Right lobe of liver (tissue), 6 donors: ENCODE measurements around the gene SDK1. TPM values are rescaled to one million over a fixed set of nuclear protein-coding genes. Genes with fewer than 3 reads are reported as not detected.

Source experiments
- ATAC-seq, 4 donors: fragments of 200-7000 bp; cut with Tn5 transposase; one replicate each; pipeline ENCODE4 v1.9.1; 2020; ENCODE audit warnings: mild to moderate bottlenecking in 4 of 4, moderate library complexity in 4 of 4
- DNase-seq, 3 donors: peaks; one replicate each; pipeline ENCODE4 v3.0.0-alpha.2; 2020
- H3K27ac ChIP-seq, 3 donors: fragments of 200-600 bp; one replicate each; pipeline ENCODE4 v1.8.0; 2022
- H3K27me3 ChIP-seq, 2 donors: fragments of 200-600 bp; one replicate each; pipeline ENCODE4 v1.8.0; 2022
- H3K36me3 ChIP-seq, 4 donors: fragments of 200-600 bp; sonication (generic) in 1 of 4; one replicate each; pipeline versions ENCODE4 v1.5.1 to v1.8.0; 2017 to 2022; ENCODE audit warnings: control low read depth in 1 of 4
- H3K4me1 ChIP-seq, 4 donors: fragments of 200-600 bp; sonication (generic) in 1 of 4; one replicate each; pipeline versions ENCODE4 v1.5.1 to v1.8.0; 2017 to 2022; ENCODE audit warnings: control low read depth in 1 of 4
- H3K4me3 ChIP-seq, 3 donors: fragments of 200-600 bp; one replicate each; pipeline ENCODE4 v1.8.0; 2022
- H3K9me3 ChIP-seq, 4 donors: fragments of 200-600 bp; sonication (generic) in 1 of 4; one replicate each; pipeline versions ENCODE4 v1.5.1 to v1.8.0; 2017 to 2022; ENCODE audit warnings: control low read depth in 1 of 4
- CTCF ChIP-seq, 4 donors: fragments of 200-600 bp in 3 of 4; fragments of 450-650 bp in 1 of 4; IDR thresholded peaks; one replicate each; pipeline versions ENCODE4 v1.5.1 to v1.8.0; 2016 to 2022; ENCODE audit warnings: antibody characterized with exemption in 4 of 4, mild to moderate bottlenecking in 2 of 4
- POLR2A ChIP-seq: fragments of 450-650 bp; IDR thresholded peaks from one replicate; pipeline ENCODE4 v1.6.1; 2017; ENCODE audit warnings: antibody characterized with exemption, mild to moderate bottlenecking
- whole genome bisulfite sequencing: methylation state at CpG from one replicate; pipeline ENCODE4 v1.1.6; 2018; ENCODE audit warnings: low coverage, low lambda C conversion rate; ENCODE audit not compliant: insufficient coverage; ENCODE audit errors: missing lambda C conversion rate; 5-methylcytosine and 5-hydroxymethylcytosine counted together
- intact Hi-C, 2 donors: fragments of 100-400 bp; cut with DNase I; formaldehyde crosslinking; loops; one replicate each; pipeline versions ENCODE4 v1.11.2 to v1.14.1; 2022
- total RNA-seq, 6 experiments: library from RNA; depleted of rRNA in 2 of 6; stranded (reverse); fragments of >200 nt in 2 of 6; fragmentation: NEBNext Ultra II Directional in 3 of 6; extraction: Animal tissue kit (Norgen Biotek cat#: 25700) in 3 of 6; gene quantifications; one replicate each; pipeline versions ENCODE4 v1.1.0 to v1.2.4, GENCODE V29; 2016 to 2023
- donor health status: DM: no; HTN: yes; CAD: no.
- donor health status: DM: no; HTN: no; CAD: no.
- donor health status: DM: no; HTN: no; CAD: no.
- donor health status: DM: no; HTN: yes; CAD: no.
- donor health status: DM: no; HTN: yes; CAD: no.

SDK1 gene
- total RNA-seq, 6 experiments from 2014 or later = 0.07 to 1.4 (median 0.65) TPM

GRCh38 chr7:4244041-4244440, 943.0 kb downstream of the SDK1 start:
- no CpG with 5 or more reads among the region's 4 CpGs for WGBS
- no peaks in the 10 kb centered on the region for H3K4me1 ChIP-seq
- TF ChIP-seq CTCF (IDR thresholded peaks at IDR 0.05) (no peak), POLR2A (no peak)
- ATAC-seq (no peak), DNase-seq (no peak)
- H3K9me3 ChIP-seq = no peaks in the 10 kb centered on the region
- intact Hi-C loops = no loop called here
- no peaks in the 10 kb centered on the region for H3K36me3 ChIP-seq
- no peak overlapping the region for H3K27ac ChIP-seq
- no peak overlapping the region for H3K4me3 ChIP-seq
- no peaks in the 10 kb centered on the region for H3K27me3 ChIP-seq

GRCh38 chr7:4244635-4245034, 943.6 kb downstream of the SDK1 start:
- 82% methylated on average over 5 of the region's 6 CpGs for WGBS
- no peaks in the 10 kb centered on the region for H3K4me1 ChIP-seq
- no peaks in the 10 kb centered on the region for H3K36me3 ChIP-seq
- peak in 1 of 3 donors; percentile 15 for DNase-seq
- no peak overlapping the region for H3K27ac ChIP-seq
- ATAC-seq = no peak
- intact Hi-C loops = no loop called here
- TF ChIP-seq POLR2A (no peak), CTCF (IDR thresholded peaks at IDR 0.05) (no peak)
- H3K27me3 ChIP-seq = no peaks in the 10 kb centered on the region
- H3K9me3 ChIP-seq = no peaks in the 10 kb centered on the region
- no peak overlapping the region for H3K4me3 ChIP-seq

- no peak overlapping the region for H3K4me3 ChIP-seq
- no peaks in the 10 kb centered on the region for H3K36me3 ChIP-seq
- DNase-seq (peak in 1 of 3 donors; percentile 49), ATAC-seq (no peak)
- TF ChIP-seq CTCF (IDR thresholded peaks at IDR 0.05) (no peak), POLR2A (no peak)
- no peaks in the 10 kb centered on the region for H3K27me3 ChIP-seq
- intact Hi-C loops = no loop called here
- 87% methylated on average over 12 of the region's 19 CpGs for WGBS
- no peak overlapping the region for H3K27ac ChIP-seq
- no peaks in the 10 kb centered on the region for H3K4me1 ChIP-seq
- no peaks in the 10 kb centered on the region for H3K9me3 ChIP-seq
Measured at GRCh38 chr7:4245135-4245865, 944.2 kb downstream of the SDK1 start.

- Histone ChIP-seq H3K36me3 (no peaks in the 10 kb centered on the region), H3K4me3 (no peak overlapping the region), H3K9me3 (no peaks in the 10 kb centered on the region), H3K4me1 (no peaks in the 10 kb centered on the region), H3K27me3 (no peaks in the 10 kb centered on the region), H3K27ac (no peak overlapping the region)
- WGBS = 20% methylated on average over 1 of the region's 12 CpGs
- DNase-seq = peak in 1 of 3 donors; percentile 23
- intact Hi-C loops = no loop called here
- no peak for ATAC-seq
- TF ChIP-seq POLR2A (no peak), CTCF (IDR thresholded peaks at IDR 0.05) (no peak)
Measured at GRCh38 chr7:4245866-4246470, 944.9 kb downstream of the SDK1 start.
